Stimulated activated CD8-positive, alpha-beta memory T cell treated with anti-CD3 and anti-CD28 coated beads, Interleukin-12 subunit alpha, Interleukin-12 subunit beta, amount 100 ng/mL, for 1 hour (primary cell): Measurements from ENCODE around the gene RASGRP4.
"Not testable (repeated sequence)": the region's sequence is repeated elsewhere in the genome, so short reads cannot be mapped to it uniquely, and the experiment has no call there.

Source experiments
- DNase-seq: peaks from one replicate; pipeline ENCODE4 v3.0.0-alpha.2; 2020; ENCODE audit warnings: low read depth

RASGRP4 gene, protein sequence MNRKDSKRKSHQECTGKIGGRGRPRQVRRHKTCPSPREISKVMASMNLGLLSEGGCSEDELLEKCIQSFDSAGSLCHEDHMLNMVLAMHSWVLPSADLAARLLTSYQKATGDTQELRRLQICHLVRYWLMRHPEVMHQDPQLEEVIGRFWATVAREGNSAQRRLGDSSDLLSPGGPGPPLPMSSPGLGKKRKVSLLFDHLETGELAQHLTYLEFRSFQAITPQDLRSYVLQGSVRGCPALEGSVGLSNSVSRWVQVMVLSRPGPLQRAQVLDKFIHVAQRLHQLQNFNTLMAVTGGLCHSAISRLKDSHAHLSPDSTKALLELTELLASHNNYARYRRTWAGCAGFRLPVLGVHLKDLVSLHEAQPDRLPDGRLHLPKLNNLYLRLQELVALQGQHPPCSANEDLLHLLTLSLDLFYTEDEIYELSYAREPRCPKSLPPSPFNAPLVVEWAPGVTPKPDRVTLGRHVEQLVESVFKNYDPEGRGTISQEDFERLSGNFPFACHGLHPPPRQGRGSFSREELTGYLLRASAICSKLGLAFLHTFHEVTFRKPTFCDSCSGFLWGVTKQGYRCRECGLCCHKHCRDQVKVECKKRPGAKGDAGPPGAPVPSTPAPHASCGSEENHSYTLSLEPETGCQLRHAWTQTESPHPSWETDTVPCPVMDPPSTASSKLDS

DNA sequence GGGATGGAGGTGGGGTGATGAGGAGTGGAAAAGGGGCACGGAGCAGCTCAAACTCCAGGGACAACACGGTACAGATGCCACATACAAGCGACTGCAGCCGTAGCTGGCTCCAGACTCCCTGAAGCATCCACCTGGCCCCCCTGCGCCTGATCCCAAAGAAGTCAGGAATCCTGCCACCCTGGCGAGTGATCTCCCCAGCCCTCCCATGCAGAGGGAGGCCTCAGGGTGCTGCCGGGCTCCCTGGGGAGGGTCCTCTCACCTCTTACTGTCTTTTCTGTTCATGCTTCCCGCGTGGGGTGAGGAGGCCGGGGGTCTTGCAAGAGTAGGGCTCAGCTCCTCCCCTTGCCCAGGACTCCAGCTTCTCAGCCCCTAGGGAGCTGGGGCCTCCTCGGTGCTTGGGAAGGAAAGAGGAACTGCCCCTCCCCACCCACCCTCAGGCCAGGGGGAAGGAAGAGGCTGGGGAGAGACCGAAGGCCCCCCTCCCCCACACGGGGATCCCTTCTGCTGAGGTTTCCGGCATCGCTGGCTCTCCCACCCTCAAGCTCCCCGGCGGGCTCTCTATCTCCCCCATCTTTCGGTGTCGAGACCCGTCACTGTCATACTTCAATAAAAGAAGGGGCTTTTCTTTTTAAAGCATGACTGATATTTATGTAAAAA lies at the start of gene RASGRP4:
RASGRP4 (minus strand) TSS at position 410 of the 657 bp plus-strand sequence; CDS start at position 282, 128 bp downstream.
- DNase-seq: peak; percentile 7

DNA sequence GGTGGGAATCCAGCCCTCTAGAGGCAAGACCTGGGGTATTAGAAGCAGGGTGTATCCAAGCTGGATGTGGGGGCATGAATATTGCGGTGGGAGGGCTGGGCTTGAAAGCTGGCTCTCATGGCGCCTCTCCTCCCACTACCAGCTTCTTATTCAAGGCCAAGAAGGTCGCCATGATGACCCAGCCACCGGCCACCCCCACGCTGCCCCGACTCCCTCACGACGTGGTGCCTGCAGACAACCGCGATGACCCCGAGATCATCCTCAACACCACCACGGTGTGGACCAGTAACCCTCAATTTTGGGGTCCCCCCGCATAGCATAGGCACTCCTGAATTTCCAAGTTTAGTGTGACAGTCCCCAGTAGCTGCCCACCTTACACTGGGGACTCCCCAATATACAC lies 49.2 kb upstream of the RASGRP4 start:
- DNase-seq: no peak

GRCh38 chr19:38473201-38473600 lies 47.2 kb upstream of the RASGRP4 start:
- no peak for DNase-seq

GRCh38 chr19:38472725-38473124 lies 46.7 kb upstream of the RASGRP4 start:
- DNase-seq: not testable (repeated sequence)

DNA sequence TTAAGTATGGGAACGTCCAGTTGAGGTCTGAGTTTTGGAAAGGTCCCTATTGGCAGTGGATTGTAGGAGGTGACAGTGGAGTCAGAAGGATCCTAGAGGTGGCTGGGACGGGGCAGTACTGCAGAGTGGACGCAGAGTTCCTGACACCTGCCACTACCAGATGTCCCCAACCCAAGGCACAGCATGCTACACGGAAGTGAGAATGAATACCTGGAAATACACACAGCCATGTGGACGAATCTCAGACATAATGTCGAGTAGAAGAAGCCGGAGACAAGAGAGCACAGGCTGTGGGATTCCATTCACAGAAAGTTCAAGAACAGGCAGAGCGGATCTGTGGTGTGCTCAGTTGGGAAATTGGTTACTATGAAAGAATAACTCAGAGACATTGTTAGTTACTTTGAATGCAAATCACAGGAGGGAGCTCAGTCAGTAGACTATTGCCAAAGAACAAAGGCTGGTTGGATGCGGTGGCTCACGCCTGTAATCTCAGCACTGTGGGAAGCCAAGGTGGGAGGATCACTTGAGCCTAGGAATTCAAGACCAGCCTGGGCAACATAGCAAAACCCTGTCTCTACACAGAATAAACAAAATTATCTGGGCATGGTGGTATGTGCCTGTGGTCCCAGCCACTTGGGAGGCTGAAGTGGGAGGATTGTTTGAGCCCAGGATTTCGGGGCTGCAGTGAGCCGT lies 44.9 kb upstream of the RASGRP4 start:
- no peak for DNase-seq

DNA sequence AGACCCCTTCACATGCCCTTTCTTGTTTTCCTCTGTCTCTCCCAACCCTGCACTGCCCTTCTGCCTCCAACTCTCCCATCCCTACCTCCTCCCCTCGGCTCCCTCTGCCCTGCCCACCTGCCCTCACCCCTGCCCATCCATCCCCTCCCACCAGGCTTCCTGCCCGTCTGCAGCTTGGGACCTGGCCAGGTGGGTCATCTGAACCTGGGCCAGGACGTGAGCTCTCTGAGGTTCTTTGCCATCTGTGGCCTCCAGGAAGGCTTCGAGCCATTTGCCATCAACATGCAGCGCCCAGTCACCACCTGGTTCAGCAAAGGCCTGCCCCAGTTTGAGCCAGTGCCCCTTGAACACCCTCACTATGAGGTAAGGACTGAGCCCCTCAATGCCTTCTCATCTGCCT lies 43.1 kb upstream of the RASGRP4 start:
- DNase-seq: no peak

- no peak for DNase-seq
Measured at GRCh38 chr19:38467541-38468525, 41.8 kb upstream of the RASGRP4 start.

- no peak for DNase-seq
Measured at GRCh38 chr19:38466050-38466449, 40.0 kb upstream of the RASGRP4 start.

- DNase-seq: no peak
Measured at GRCh38 chr19:38464421-38465082, 38.5 kb upstream of the RASGRP4 start.

GRCh38 chr19:38463365-38463764 lies 37.3 kb upstream of the RASGRP4 start:
- no peak for DNase-seq

- no peak for DNase-seq
Measured at GRCh38 chr19:38458991-38459390, 33.0 kb upstream of the RASGRP4 start.

GRCh38 chr19:38457690-38458405 lies 31.8 kb upstream of the RASGRP4 start:
- no peak for DNase-seq

- DNase-seq: no peak
Measured at GRCh38 chr19:38457202-38457601, 31.2 kb upstream of the RASGRP4 start.

DNA sequence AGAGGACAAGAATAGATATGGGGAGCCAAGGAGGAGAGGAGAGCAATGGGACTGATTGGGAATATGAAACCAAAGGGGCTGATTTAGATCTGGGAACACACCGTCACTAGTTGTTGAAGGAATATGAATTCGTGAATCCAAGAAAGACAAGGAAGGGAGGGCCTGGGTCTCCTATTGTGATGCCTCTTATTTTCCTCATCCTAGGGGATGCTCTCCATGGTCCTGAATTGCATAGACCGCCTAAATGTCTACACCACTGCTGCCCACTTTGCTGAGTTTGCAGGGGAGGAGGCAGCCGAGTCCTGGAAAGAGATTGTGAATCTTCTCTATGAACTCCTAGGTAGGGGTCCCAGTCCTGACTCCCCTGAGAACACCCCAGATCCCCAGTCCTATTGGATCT lies 29.0 kb upstream of the RASGRP4 start:
- DNase-seq: no peak

DNA sequence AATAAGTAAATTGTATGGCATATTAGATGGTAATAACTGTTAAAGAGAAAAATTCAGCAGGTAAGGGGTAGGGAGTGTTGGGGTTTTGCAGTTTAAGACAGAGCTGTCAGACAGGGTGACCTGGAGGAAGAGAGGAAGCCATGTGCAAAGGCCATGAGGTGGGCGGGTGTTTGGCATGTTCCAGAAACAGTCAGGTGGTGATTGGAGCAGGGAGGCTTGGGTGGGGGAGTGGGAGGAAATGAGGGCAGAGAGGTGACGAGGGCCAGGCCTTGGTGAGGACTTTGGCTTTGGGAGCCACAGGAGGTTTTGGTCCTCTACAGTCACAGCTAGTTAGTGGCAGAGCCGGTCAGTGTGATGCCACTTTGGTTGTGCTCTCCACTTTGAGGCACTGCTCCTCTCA lies 27.6 kb upstream of the RASGRP4 start:
- no peak for DNase-seq

DNA sequence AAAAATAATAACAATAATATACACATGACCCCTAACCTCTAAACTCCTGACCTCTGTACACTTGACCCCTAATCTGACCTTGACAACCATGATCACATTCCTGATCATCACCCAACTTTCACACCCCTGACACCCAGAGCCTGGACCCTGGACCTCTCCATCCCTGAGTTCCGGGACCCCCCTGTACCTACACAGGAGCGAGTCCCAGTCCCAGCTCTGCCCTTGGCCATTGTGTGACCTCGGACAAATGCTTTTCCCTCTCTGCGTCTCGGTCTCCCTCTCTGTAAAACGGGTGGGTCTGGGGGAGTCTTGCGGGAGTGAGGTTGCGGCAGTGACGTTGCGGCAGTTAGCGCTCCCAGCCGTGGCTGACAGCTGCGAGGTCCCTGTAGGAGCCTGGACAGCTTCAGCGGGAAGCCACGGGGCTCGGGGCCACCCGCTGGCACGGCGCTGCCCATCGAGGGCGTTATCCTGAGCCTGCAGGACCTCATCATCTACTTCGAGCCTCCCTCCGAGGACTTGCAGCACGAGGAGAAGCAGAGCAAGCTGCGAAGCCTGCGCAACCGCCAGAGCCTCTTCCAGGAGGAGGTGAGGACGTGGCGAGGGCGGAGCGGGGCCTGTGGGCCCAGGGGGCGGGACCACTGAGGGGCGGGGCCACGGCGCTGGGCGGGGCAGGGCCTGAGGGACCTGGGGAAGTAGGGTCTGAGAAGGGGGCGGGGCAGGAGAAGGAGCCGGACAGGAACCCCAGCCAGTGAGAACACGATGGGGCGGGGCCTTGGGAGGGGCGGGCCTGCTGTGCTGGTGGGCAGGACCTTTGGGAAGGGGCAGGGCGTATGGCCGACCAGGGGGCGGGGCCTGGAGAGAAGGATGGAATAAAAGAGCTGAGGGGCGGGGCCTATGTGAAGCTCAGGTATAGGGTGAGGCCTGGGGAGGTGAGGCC lies 26.7 kb upstream of the RASGRP4 start:
- DNase-seq: no peak

- DNase-seq: no peak
Measured at GRCh38 chr19:38451629-38452028, 25.6 kb upstream of the RASGRP4 start.

- no peak for DNase-seq
Measured at GRCh38 chr19:38451036-38451435, 25.0 kb upstream of the RASGRP4 start.

DNA sequence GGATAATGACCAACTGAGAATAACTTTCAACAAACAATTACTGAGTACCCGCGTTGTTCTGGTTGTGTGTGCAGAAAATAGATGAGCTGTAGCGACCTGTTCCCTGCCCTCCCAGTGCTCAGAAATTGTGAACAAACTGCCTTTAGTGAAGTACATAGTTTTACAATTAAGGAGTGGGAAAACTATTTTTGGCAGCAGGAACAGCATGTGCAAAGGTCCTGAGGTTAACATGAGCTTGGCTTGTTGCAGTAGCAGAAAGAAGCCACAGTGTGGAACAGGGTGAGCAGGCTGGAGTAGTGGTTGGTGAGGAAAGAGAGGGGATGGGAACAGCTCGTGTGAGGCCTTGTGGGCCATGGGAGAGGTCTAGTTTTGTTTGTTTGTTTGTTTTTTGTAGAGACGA lies 23.5 kb upstream of the RASGRP4 start:
- no peak for DNase-seq
